NCI-H748 (cell line): ENCODE measurements around the gene FRAS1.
"Not testable (repeated sequence)": the region's sequence is repeated elsewhere in the genome, so short reads cannot be mapped to it uniquely, and the experiment has no call there.

Source experiments
- DNase-seq: peaks from one replicate; lab custom pipeline; 2025; ENCODE audit not compliant: unreplicated experiment; lab: John Stamatoyannopoulos, UW

The FRAS1 gene

DNA sequence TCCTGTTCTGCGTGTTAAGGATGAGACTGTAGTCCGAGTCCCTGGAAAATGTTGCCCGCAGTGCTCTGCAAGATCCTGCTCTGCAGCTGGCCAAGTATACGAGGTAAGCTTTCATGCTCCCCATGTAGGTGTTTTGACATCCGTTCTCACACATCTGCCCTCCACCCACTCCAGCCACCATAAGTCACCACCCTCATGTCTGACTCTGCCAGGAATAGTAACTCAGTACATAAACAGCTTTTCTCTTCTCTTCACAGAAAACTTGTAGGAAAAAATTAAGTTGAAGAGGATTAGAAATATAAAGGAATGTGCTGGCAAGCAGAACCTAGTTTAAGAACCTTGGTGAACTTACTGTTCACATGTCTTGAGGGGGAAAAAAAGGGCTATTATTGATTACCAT, 207.9 kb downstream of the FRAS1 start:
- no peak for DNase-seq

- DNase-seq, result no peak
Observed at GRCh38 chr4:78267790-78268189, 210.7 kb downstream of the FRAS1 start.

DNA sequence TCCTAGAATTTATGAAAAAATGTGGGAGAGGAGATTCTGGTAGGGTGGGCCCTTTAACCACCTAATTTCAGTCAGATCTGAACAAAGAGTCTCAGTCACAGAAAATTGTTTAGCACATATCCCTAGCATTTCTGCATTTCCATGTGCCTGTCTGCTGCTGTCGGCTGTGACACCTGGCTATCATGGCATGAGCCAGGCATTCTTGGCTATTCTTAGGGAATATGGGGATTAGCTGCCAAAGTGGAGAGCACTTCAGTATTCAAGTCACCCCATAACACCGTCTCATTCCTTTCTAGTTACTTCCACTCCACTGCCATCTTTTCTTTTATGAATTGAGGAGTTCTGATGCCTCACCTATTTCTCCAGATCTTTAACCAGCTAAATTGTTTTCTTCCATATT, 211.5 kb downstream of the FRAS1 start:
- no peak for DNase-seq

GRCh38 chr4:78275450-78275849, 218.3 kb downstream of the FRAS1 start:
- DNase-seq, result not testable (repeated sequence)

DNA sequence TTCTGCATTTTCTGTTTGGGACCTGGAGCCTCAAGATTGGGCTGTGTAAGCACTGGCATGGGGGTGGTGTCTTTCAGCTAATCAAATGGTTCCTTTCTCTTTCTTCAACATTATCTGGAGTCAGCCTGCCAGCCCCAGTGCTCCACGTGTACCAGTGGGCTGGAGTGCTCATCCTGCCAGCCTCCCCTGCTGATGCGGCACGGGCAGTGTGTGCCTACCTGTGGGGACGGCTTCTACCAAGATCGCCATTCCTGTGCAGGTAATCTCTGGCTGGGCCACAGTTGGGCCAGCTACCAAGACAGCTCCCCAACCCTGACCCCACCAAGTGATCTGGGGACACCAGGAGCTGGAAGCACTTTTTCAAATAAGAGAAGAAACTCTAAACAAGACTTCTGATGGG, 229.2 kb downstream of the FRAS1 start:
- DNase-seq, result no peak

DNA sequence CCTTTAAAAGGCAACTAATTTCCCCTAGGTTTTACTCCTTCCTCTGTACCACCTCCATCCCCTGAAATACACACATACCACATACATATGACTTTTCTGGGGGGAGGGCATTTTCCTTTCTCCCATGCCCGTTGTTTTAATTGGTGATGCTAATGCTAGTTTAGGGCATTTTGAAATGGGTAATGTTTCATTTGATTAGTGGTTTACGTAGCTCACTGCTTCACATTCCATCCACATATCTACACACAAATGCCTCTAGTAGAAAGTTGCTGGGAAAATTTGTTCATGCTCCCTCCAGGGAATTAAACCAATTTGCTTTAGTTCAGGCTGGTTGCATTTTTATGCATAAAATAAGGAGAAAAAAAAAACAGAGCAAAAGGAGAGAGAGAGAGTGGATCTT, 231.2 kb downstream of the FRAS1 start:
- DNase-seq, result no peak

DNA sequence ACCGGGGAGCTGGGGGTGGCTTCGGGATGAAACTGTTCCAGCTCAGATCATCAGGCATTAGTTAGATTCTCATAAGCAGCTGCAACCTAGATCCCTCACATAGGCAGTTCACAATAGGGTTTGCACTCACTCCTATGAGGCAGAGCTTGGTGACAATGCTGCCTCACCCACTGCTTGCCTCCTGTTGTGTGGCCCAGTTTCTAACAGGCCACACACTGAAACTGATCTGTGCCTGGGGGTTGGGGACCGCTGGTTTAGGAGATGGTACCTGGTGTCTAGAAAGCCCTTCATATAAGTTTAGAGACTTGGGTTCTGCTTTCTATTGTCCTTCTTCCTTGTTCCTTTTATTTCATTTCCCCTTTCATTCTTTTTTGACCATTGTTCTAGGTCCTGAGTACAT, 234.2 kb downstream of the FRAS1 start:
- DNase-seq, result no peak

GRCh38 chr4:78292341-78292740, 235.2 kb downstream of the FRAS1 start:
- no peak for DNase-seq

DNA sequence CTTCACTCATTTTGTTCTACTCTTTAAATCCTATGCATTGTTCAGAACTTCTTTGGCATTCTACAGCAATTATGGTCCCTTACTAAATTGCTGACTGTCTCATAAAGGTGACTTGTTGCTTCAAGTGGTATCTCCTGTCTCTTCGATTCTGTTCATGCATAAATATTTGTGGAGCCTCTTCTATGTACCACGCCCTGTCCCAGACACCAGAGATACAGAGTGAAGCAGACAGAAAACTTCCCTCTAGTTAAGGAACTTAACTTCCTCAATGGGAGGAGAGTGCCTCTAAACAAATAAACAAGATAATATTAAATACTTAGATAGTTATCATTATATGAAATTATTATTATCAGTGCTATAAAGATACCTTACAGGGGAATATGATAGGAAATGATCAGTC, 235.7 kb downstream of the FRAS1 start:
- DNase-seq, result no peak

- no peak for DNase-seq
Observed at GRCh38 chr4:78293348-78293747, 236.2 kb downstream of the FRAS1 start.

- peak; percentile 47 for DNase-seq
Observed at GRCh38 chr4:78293821-78294301, 236.7 kb downstream of the FRAS1 start.

DNA sequence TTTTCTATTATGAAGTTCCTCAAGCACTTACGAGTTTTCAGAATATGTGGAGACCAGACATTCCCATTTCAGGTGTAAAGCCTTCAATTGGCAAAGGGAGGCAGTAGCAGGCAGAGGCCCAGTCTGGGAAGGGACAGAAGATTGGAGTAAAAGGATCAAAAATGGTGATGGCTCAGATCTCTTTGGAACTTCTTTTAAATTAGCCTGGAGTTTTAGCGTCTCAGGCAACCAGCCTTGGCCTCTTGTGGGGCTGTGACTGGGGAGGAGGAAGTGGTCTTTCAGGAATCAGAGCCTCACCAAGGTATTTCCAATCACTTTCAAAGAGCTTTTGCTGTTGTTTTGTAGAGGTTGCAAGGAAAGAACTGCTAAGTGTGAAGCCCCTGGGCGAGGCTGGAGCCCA, 239.1 kb downstream of the FRAS1 start:
- no peak for DNase-seq

DNA sequence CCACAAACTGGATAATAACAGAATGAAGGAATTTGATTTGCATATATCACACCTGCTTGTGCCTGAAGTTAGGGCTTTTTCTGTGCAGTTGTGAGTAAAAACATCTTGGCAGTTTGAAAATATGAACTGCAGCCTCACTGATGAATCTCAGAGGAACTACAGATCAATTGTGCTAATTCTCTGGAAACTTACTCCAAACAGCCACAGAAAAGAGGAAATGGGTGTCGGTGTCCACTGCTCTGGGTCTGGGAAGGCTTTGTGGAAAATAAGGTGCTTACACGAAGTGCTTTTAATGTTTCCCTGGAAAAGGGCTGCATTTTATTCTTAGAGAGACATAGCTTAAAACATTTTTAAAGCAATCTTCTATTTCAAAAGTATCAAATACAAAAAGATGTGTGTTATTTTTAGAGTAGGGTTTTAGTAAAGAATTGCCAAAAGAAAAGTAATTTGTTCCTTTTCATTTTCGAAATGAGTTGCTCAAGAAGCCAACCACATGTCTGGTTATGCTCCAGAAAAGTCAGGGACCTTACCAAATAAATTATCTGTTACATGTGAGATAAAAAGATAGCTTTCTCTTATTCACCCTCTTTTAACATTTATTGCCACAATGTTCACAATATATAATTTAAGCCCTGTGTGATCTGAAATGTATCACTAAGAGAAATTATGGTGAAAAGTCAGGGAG, 240.1 kb downstream of the FRAS1 start:
- no peak for DNase-seq

DNA sequence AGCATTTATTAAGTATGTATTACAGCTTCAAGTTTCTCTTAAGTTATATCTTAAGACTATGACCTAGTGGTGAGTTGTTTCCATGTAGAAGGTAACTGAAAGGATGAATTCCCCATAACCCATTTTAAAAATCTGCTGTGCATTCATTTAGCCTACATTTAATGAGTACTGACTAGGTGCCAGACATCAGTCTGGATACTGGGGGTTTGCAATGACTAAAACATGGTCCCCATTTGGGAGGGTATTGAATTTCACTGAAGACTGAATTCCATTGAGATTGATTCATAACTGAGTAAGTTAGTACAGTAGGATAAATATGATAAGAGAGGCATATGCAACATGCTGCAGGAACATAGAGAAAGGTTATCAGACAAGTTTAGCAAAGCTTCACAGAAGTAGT, 241.5 kb downstream of the FRAS1 start:
- DNase-seq, result no peak

DNA sequence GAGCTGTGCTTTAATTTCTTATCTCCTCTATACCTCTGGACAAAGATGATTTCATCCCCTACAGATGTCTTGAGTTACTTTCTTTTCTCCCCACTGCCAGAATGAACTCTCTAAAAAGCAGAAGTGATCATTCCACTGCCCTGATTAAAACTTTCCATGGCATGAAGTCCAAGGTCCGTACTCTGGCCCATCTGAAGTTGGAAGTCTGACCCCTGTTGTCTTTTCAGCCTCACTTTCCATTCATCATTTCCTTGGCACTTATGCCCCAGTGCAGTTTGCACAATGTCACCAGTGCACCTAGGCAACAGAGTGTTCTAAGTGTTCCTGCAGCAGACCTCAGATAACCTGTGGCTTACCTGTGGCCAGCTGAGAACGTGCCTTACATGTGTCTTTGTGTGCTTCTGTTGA, 242.4 kb downstream of the FRAS1 start:
- no peak for DNase-seq

DNA sequence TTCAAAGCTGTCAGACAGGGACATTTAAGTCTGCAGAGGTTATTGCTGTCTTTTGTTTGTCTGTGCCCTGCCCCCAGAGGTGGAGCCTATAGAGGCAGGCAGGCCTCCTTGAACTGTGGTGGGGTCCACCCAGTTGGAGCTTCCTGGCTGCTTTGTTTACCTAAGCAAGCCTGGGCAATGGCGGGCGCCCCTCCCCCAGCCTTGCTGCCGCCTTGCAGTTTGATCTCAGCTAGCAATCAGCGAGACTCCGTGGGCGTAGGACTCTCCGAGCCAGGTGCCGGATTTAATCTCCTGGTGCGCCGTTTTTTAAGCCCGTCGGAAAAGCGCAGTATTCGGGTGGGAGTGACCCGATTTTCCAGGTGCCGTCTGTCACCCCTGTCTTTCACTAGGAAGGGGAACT, 250.1 kb downstream of the FRAS1 start:
- peak; percentile 77 for DNase-seq

- no peak for DNase-seq
Observed at GRCh38 chr4:78308517-78308916, 251.4 kb downstream of the FRAS1 start.

DNA sequence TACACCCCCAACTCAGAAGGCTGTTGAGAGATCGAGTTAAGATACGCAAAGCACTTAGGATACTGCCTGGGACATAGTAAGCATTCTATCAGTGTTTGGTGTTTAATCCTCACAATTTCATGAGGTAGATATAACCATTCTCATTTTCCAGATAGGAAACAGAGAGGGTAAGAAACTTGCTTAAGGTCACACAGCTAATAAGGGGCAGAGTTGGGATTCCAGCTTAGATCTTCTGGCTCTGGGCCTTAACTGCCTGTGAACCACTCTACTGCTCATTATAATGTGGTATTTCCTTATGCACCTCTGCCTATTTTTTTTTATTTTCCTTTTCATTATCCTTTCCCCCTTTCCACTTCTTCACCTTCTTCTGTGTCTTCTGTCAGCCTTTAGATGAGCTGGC, 252.2 kb downstream of the FRAS1 start:
- no peak for DNase-seq

- no peak for DNase-seq
Observed at GRCh38 chr4:78310007-78310739, 253.1 kb downstream of the FRAS1 start.

- no peak for DNase-seq
Observed at GRCh38 chr4:78310740-78311115, 253.6 kb downstream of the FRAS1 start.

GRCh38 chr4:78311306-78311705, 254.2 kb downstream of the FRAS1 start:
- no peak for DNase-seq

DNA sequence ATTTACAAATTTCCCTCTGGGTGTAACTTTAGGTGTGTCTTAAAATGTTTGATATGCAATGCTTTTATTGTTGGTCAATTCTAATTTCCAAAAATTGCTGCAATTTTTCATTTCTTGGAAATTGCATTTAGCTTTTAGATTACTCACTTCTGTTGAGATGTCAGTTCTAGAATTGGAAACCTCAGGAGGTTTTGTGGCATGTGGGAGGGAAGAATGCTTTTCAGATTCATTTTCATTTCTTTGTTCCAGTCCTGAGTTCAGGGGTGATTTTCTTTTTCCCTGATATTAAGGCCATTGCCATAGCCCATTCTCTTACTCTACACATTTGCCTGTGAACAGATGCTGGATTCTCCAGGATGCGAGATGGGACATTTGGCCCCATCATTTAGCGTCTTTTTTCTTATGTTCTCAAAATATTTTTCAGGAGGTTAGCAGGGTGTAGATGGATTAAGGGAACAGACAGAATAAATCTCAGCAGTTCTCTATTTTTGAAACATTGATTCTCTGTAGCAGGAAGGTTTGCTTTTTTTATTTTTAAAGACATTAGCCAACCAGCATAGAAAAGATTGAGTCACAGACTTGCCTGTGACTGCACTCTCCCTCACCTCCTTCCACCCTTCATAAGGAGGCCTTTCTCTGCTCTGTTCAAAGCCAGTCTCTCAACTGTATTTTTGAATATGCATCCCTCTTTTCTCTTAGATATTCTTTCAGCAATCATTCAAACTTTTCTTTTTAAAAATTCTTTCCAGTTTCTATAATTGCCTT, 256.0 kb downstream of the FRAS1 start:
- no peak for DNase-seq
